GM12878 (cell line): ENCODE data around the gene CRELD2. TPM values are rescaled to one million over a fixed set of nuclear protein-coding genes. Genes with fewer than 3 reads are reported as not detected.

Experiments used
- CBX3 ChIP-seq: fragments of 200-600 bp; sonication (generic); IDR thresholded peaks from 2 replicates; pipeline ENCODE4 v1.6.1; 2016; ENCODE audit warnings: low read depth, borderline replicate concordance
- CHD1 ChIP-seq: IDR thresholded peaks from 2 replicates; pipeline ENCODE4 v1.6.1; 2012; ENCODE audit warnings: low read depth, low read length, improper control_type of control experiment
- E2F8 ChIP-seq: fragments of 450-650 bp; IDR thresholded peaks from 2 replicates; pipeline ENCODE4 v1.6.1; 2018; ENCODE audit warnings: mild to moderate bottlenecking, low read depth, moderate library complexity; ENCODE audit not compliant: partially characterized antibody
- ELK1 ChIP-seq: IDR thresholded peaks from 2 replicates; pipeline ENCODE4 v1.6.1; 2012; ENCODE audit warnings: low read depth, low read length, improper control_type of control experiment
- IRF4 ChIP-seq: IDR thresholded peaks from 2 replicates; pipeline ENCODE4 v1.6.1; 2011; ENCODE audit warnings: low read depth, low read length
- ZNF592 ChIP-seq: fragments of 450-650 bp; IDR thresholded peaks from 2 replicates; pipeline ENCODE4 v1.6.1; 2017; ENCODE audit warnings: mild to moderate bottlenecking, moderate library complexity
- polyA plus RNA-seq, 11 experiments: library from polyadenylated mRNA; depleted of rRNA in 4 of 11; unstranded in 6 of 11; stranded (reverse) in 5 of 11; fragments of >200 nt; fragmentation: Nextera tagmentation in 4 of 11; fragmentation: Illumina TruSeq in 1 of 11; extraction: Ambion mirVana in 4 of 11; extraction: Trizol in 1 of 11; gene quantifications; 1 replicate in 1 of 11; 2 replicates in 10 of 11; pipeline versions ENCODE4 v1.2.1 to v1.2.3, GENCODE V29; 2011 to 2016; ENCODE audit warnings: inconsistent platforms in 2 of 11, missing spikeins in 2 of 11, low read depth in 1 of 11
- total RNA-seq, 4 experiments: library from RNA; depleted of rRNA in 3 of 4; stranded (reverse); fragments of >200 nt in 3 of 4; fragmentation: Illumina TruSeq in 1 of 4; extraction: Trizol in 1 of 4; gene quantifications; 2 replicates each; pipeline versions ENCODE4 v1.2.1 to v1.2.3, GENCODE V29; 2013 to 2021

Gene CRELD2
- total and polyA plus RNA-seq, 10 of the 15 experiments (the other 5 are each of a cell fraction or from before 2014, with no cell fraction given) = 9.4 to 111 (median 25.9) TPM

- TF ChIP-seq E2F8 (no peak), CHD1 (no peak), ELK1 (no peak), CBX3 (no peak), ZNF592 (no peak), IRF4 (no peak)
Observed at GRCh38 chr22:49951986-49952896, 33.8 kb downstream of the CRELD2 start (continued).
